ACC112 (cell line): ENCODE results near the gene SCD5.

Experiments
- H2AFZ ChIP-seq: fragments of 200-600 bp; sonication (generic); one replicate; pipeline ENCODE4 v1.6.0; 2017; ENCODE audit warnings: antibody characterized with exemption, low read length; ENCODE audit not compliant: unreplicated experiment
- H3K27ac ChIP-seq: fragments of 200-600 bp; sonication (generic); 2 replicates; pipeline ENCODE4 v1.5.1; 2014; ENCODE audit warnings: low read depth, mild to moderate bottlenecking, antibody characterized with exemption, low read length, moderate library complexity
- H3K27me3 ChIP-seq: fragments of 200-600 bp; sonication (generic); 2 replicates; pipeline ENCODE4 v1.6.1; 2014; ENCODE audit warnings: mild to moderate bottlenecking, antibody characterized with exemption, low read length, moderate library complexity, mixed read lengths; ENCODE audit not compliant: insufficient read depth
- H3K36me3 ChIP-seq: fragments of 200-600 bp; sonication (generic); 2 replicates; pipeline ENCODE4 v1.6.1; 2016; ENCODE audit warnings: mild to moderate bottlenecking, antibody characterized with exemption, low read length, moderate library complexity, mixed read lengths; ENCODE audit not compliant: insufficient read depth
- H3K4me1 ChIP-seq: fragments of 200-600 bp; sonication (generic); one replicate; pipeline ENCODE4 v1.6.1; 2016; ENCODE audit warnings: low read length, mixed read lengths; ENCODE audit not compliant: insufficient read depth, unreplicated experiment, control insufficient read depth
- H3K4me3 ChIP-seq: fragments of 200-600 bp; sonication (generic); 2 replicates; pipeline ENCODE4 v1.5.1; 2014; ENCODE audit warnings: mild to moderate bottlenecking, low read depth, low read length
- H3K79me2 ChIP-seq: fragments of 200-600 bp; sonication (generic); one replicate; pipeline ENCODE4 v1.6.0; 2016; ENCODE audit warnings: low read length; ENCODE audit not compliant: control insufficient read depth, unreplicated experiment, insufficient read depth

The SCD5 gene

GRCh38 chr4:82747686-82748575 is 50.7 kb downstream of the SCD5 start:
- no peaks in the 10 kb centered on the region for H3K4me1 ChIP-seq

GRCh38 chr4:82746705-82747574 is 51.7 kb downstream of the SCD5 start:
- no peaks in the 10 kb centered on the region for H3K79me2 ChIP-seq
- no peaks in the 10 kb centered on the region for H3K36me3 ChIP-seq
- H3K27ac ChIP-seq = no peak overlapping the region
- H3K27me3 ChIP-seq = no peaks in the 10 kb centered on the region
- no peaks in the 10 kb centered on the region for H3K4me1 ChIP-seq
- no peak overlapping the region for H2AFZ ChIP-seq
- H3K4me3 ChIP-seq = no peak overlapping the region

More at GRCh38 chr4:82747686-82748575, 50.7 kb downstream of the SCD5 start:
- Histone ChIP-seq H3K79me2 (no peaks in the 10 kb centered on the region), H3K4me3 (no peak overlapping the region), H3K27me3 (no peaks in the 10 kb centered on the region), H2AFZ (no peak overlapping the region), H3K27ac (no peak overlapping the region), H3K36me3 (no peaks in the 10 kb centered on the region)

GRCh38 chr4:82745173-82745842 is 53.3 kb downstream of the SCD5 start:
- Histone ChIP-seq H3K79me2 (no peaks in the 10 kb centered on the region), H2AFZ (no peak overlapping the region), H3K27me3 (no peaks in the 10 kb centered on the region), H3K4me3 (no peak overlapping the region), H3K4me1 (no peaks in the 10 kb centered on the region), H3K27ac (no peak overlapping the region), H3K36me3 (no peaks in the 10 kb centered on the region)

GRCh38 chr4:82744284-82744968 is 54.2 kb downstream of the SCD5 start:
- Histone ChIP-seq H3K4me3 (no peak overlapping the region), H3K79me2 (no peaks in the 10 kb centered on the region), H3K4me1 (no peaks in the 10 kb centered on the region), H2AFZ (no peak overlapping the region), H3K36me3 (no peaks in the 10 kb centered on the region), H3K27ac (no peak overlapping the region), H3K27me3 (no peaks in the 10 kb centered on the region)

GRCh38 chr4:82741188-82741587 is 57.4 kb downstream of the SCD5 start:
- no peaks in the 10 kb centered on the region for H3K27me3 ChIP-seq
- no peaks in the 10 kb centered on the region for H3K36me3 ChIP-seq
- H3K4me1 ChIP-seq = no peaks in the 10 kb centered on the region
- no peaks in the 10 kb centered on the region for H3K79me2 ChIP-seq
- no peak overlapping the region for H3K27ac ChIP-seq
- no peak overlapping the region for H3K4me3 ChIP-seq
- no peak overlapping the region for H2AFZ ChIP-seq

GRCh38 chr4:82739287-82740190 is 59.1 kb downstream of the SCD5 start:
- no peak overlapping the region for H3K27ac ChIP-seq
- H2AFZ ChIP-seq = no peak overlapping the region
- no peak overlapping the region for H3K4me3 ChIP-seq
- no peaks in the 10 kb centered on the region for H3K27me3 ChIP-seq
- H3K4me1 ChIP-seq = no peaks in the 10 kb centered on the region
- no peaks in the 10 kb centered on the region for H3K79me2 ChIP-seq
- no peaks in the 10 kb centered on the region for H3K36me3 ChIP-seq

- no peaks in the 10 kb centered on the region for H3K27me3 ChIP-seq
- no peak overlapping the region for H3K4me3 ChIP-seq
- no peaks in the 10 kb centered on the region for H3K36me3 ChIP-seq
- no peaks in the 10 kb centered on the region for H3K79me2 ChIP-seq
- no peak overlapping the region for H2AFZ ChIP-seq
- no peak overlapping the region for H3K27ac ChIP-seq
- peaks cover 13% of the 10 kb centered on the region for H3K4me1 ChIP-seq
These were observed 61.2 kb downstream of the SCD5 start for GRCh38 chr4:82737354-82737753.

- Histone ChIP-seq H2AFZ (no peak overlapping the region), H3K4me3 (no peak overlapping the region), H3K36me3 (no peaks in the 10 kb centered on the region), H3K4me1 (peaks cover 13% of the 10 kb centered on the region), H3K27me3 (no peaks in the 10 kb centered on the region), H3K79me2 (no peaks in the 10 kb centered on the region), H3K27ac (no peak overlapping the region; the same call in 1 of the 2 replicates)
These were observed 65.0 kb downstream of the SCD5 start for GRCh38 chr4:82733636-82734035.

- Histone ChIP-seq H3K4me1 (peaks cover 3% of the 10 kb centered on the region), H3K27ac (no peak overlapping the region), H3K27me3 (no peaks in the 10 kb centered on the region), H3K4me3 (no peak overlapping the region), H3K36me3 (no peaks in the 10 kb centered on the region), H3K79me2 (no peaks in the 10 kb centered on the region), H2AFZ (no peak overlapping the region)
These were observed 70.3 kb downstream of the SCD5 start for GRCh38 chr4:82728301-82728700.
